GM10266 (cell line): ENCODE results near the gene PIAS1.

ENCODE experiments used
- DNase-seq: peaks from one replicate; pipeline ENCODE4 v3.0.0; 2012; ENCODE audit errors: extremely low spot score
- TF ChIP-seq, protein P1 (sequence below): IDR thresholded peaks from 2 replicates; pipeline ENCODE4 v1.5.1; 2012; ENCODE audit warnings: mild to moderate bottlenecking, low read depth; ENCODE audit not compliant: control insufficient read depth, insufficient read depth; ENCODE audit errors: missing control alignments

Gene PIAS1

GRCh38 chr15:68192804-68193486 is 138.8 kb downstream of the PIAS1 start:
- DNase-seq: no peak
- TF ChIP-seq, protein P1, sequence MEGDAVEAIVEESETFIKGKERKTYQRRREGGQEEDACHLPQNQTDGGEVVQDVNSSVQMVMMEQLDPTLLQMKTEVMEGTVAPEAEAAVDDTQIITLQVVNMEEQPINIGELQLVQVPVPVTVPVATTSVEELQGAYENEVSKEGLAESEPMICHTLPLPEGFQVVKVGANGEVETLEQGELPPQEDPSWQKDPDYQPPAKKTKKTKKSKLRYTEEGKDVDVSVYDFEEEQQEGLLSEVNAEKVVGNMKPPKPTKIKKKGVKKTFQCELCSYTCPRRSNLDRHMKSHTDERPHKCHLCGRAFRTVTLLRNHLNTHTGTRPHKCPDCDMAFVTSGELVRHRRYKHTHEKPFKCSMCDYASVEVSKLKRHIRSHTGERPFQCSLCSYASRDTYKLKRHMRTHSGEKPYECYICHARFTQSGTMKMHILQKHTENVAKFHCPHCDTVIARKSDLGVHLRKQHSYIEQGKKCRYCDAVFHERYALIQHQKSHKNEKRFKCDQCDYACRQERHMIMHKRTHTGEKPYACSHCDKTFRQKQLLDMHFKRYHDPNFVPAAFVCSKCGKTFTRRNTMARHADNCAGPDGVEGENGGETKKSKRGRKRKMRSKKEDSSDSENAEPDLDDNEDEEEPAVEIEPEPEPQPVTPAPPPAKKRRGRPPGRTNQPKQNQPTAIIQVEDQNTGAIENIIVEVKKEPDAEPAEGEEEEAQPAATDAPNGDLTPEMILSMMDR: no peak

- TF ChIP-seq, protein P1: no peak
- DNase-seq: no peak
Observed at GRCh38 chr15:68195336-68196112, 141.4 kb downstream of the PIAS1 start.

GRCh38 chr15:68196445-68197169 is 142.5 kb downstream of the PIAS1 start:
- no peak for DNase-seq
- TF ChIP-seq, protein P1: no peak

DNA sequence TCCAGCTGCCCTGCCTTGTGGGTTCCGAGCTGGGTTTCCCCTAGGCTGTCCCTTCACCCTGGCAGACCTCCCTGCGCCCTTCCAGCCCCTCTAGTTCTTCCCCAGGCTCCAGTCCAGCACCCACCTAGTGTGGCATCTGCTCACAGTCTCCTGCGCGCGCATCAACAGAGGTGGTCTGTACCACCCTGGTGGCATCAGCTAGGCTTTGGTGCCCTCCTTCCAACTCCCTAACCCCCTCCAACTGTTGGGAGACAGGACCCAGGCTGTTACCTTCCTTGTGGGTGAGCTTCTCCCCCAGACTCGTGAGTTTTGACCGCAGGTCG is 143.0 kb downstream of the PIAS1 start:
- DNase-seq: no peak
- TF ChIP-seq, protein P1: no peak

DNA sequence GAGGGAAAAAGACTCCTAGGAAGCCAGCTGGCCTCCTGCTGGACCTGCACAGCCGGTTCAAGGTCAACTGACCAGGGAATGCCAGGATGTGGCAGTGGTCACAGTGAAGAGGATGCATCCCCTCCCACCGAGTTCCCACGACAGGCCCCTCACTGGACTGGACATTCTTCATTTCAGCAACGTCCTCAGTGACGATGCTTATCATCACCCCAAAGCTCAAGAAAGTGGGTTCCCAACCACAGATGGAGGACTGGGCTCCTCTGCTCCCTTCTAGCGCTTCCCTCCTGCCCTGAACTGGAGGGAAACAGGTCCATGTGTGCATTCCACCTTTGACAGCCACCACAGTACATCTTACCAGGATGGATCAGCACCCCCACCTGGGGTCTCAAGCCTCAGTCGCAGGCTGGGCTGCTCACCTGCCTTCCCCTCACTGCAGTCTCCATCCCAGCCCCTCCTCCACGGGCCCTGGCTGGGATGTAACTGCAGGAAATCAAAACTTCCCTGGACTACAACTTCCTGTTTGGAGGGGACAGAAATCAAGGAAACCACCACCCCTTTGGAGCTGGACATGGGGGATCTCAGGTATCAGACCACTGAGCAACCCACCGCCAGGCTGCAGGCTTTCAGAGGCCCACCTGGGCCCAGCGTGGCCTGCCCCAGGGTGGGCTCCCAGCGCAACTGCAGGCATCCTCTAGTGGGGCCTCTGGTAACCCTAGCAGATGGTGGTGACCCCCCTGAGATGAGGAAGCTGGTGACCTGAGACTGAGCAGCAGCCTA is 143.7 kb downstream of the PIAS1 start:
- TF ChIP-seq, protein P1: no peak

GRCh38 chr15:68199340-68199739 is 145.2 kb downstream of the PIAS1 start:
- no peak for DNase-seq
- TF ChIP-seq, protein P1: no peak

More for the DNA sequence above, 143.7 kb downstream of the PIAS1 start:
- DNase-seq: no peak
